HepG2 (cell line): ENCODE data around the gene PITHD1. TPM values are rescaled to one million over a fixed set of nuclear protein-coding genes. Genes with fewer than 3 reads are reported as not detected.

Source experiments
- BORCS8-MEF2B ChIP-seq: sonication (generic); formaldehyde crosslinking; IDR thresholded peaks from 2 replicates; pipeline ENCODE4 v1.8.0; 2022; ENCODE audit warnings: mild to moderate bottlenecking, missing genetic modification reagents
- DRAP1 ChIP-seq: IDR thresholded peaks from 2 replicates; pipeline ENCODE4 v1.6.1; 2016; ENCODE audit warnings: missing genetic modification reagents, missing compliant biosample characterization
- ELF3 ChIP-seq: IDR thresholded peaks from 2 replicates; pipeline ENCODE4 v1.6.1; 2016; ENCODE audit warnings: missing genetic modification reagents, missing compliant biosample characterization
- HMG20B ChIP-seq: conservative IDR thresholded peaks from 2 replicates; pipeline ENCODE4 v1.6.1; 2016; ENCODE audit warnings: missing genetic modification reagents, missing compliant biosample characterization
- HOXA3 ChIP-seq: sonication (generic); formaldehyde crosslinking; IDR thresholded peaks from 2 replicates; pipeline ENCODE4 v1.5.0; 2020; ENCODE audit warnings: missing genetic modification reagents
- KDM2A ChIP-seq: sonication (generic); formaldehyde crosslinking; IDR thresholded peaks from 2 replicates; pipeline ENCODE4 v1.4.0; 2020; ENCODE audit warnings: low read depth, missing genetic modification reagents, borderline replicate concordance
- NONO ChIP-seq, 2 experiments: fragments of 450-650 bp in 1 of 2; sonication (generic) in 1 of 2; formaldehyde crosslinking in 1 of 2; IDR thresholded peaks in 1 of 2; conservative IDR thresholded peaks in 1 of 2; 2 replicates each; pipeline versions ENCODE4 v1.6.1 to v1.8.0; 2017 to 2022; ENCODE audit warnings: mild to moderate bottlenecking in 1 of 2, missing genetic modification reagents in 1 of 2, moderate library complexity in 1 of 2
- NR3C1 ChIP-seq: sonication (generic); formaldehyde crosslinking; IDR thresholded peaks from 2 replicates; pipeline ENCODE4 v1.4.0; 2020; ENCODE audit warnings: missing genetic modification reagents
- RBM22 ChIP-seq: fragments of 200-400 bp; formaldehyde crosslinking; optimal IDR thresholded peaks from 2 replicates; pipeline ENCODE3; 2017; ENCODE audit warnings: mild to moderate bottlenecking, low read length, moderate library complexity
- RFX1 ChIP-seq: fragments of 450-650 bp; IDR thresholded peaks from 2 replicates; pipeline ENCODE4 v1.6.1; 2017
- SMAD9 ChIP-seq: sonication (generic); formaldehyde crosslinking; IDR thresholded peaks from 2 replicates; pipeline ENCODE4 v1.5.1; 2020; ENCODE audit warnings: mild to moderate bottlenecking, missing genetic modification reagents
- SRF ChIP-seq: IDR thresholded peaks from 2 replicates; pipeline ENCODE4 v1.6.1; 2011; ENCODE audit warnings: mild to moderate bottlenecking, low read depth, low read length, moderate library complexity
- SRSF4 ChIP-seq: fragments of 200-400 bp; formaldehyde crosslinking; IDR thresholded peaks from one replicate; pipeline ENCODE4 v1.6.1; 2018; ENCODE audit warnings: mild to moderate bottlenecking, low read depth, low read length, moderate library complexity; ENCODE audit not compliant: poor library complexity, severe bottlenecking
- TFE3 ChIP-seq: IDR thresholded peaks from 2 replicates; pipeline ENCODE4 v1.6.1; 2016
- THAP8 ChIP-seq: sonication (generic); formaldehyde crosslinking; IDR thresholded peaks from 2 replicates; pipeline ENCODE4 v1.5.1; 2020; ENCODE audit warnings: missing genetic modification reagents, mild to moderate bottlenecking, borderline replicate concordance
- ZBTB1 ChIP-seq: sonication (generic); formaldehyde crosslinking; IDR thresholded peaks from 2 replicates; pipeline ENCODE4 v1.4.0; 2020; ENCODE audit warnings: missing genetic modification reagents, borderline replicate concordance
- ZBTB2 ChIP-seq: sonication (generic); formaldehyde crosslinking; IDR thresholded peaks from 2 replicates; pipeline ENCODE4 v1.8.0; 2022; ENCODE audit warnings: low read depth, missing genetic modification reagents
- ZMAT5 ChIP-seq: sonication (generic); formaldehyde crosslinking; IDR thresholded peaks from 2 replicates; pipeline ENCODE4 v1.5.0; 2020; ENCODE audit warnings: mild to moderate bottlenecking, low read depth, missing genetic modification reagents, borderline replicate concordance
- ZNF253 ChIP-seq: sonication (generic); formaldehyde crosslinking; IDR thresholded peaks from 2 replicates; pipeline ENCODE4 v1.8.0; 2022; ENCODE audit warnings: mild to moderate bottlenecking, missing genetic modification reagents, borderline replicate concordance
- ZNF260 ChIP-seq: sonication (generic); formaldehyde crosslinking; IDR thresholded peaks from 2 replicates; pipeline ENCODE4 v1.4.0; 2020; ENCODE audit warnings: missing genetic modification reagents, low read depth, mild to moderate bottlenecking, borderline replicate concordance
- ZNF530 ChIP-seq: sonication (generic); formaldehyde crosslinking; IDR thresholded peaks from 2 replicates; pipeline ENCODE4 v1.5.0; 2020; ENCODE audit warnings: low read depth, mild to moderate bottlenecking, missing genetic modification reagents
- ZNF552 ChIP-seq: sonication (generic); formaldehyde crosslinking; IDR thresholded peaks from 2 replicates; pipeline ENCODE4 v1.9.0; 2022; ENCODE audit warnings: missing genetic modification reagents, mild to moderate bottlenecking, borderline replicate concordance
- ZNF569 ChIP-seq: sonication (generic); formaldehyde crosslinking; IDR thresholded peaks from 2 replicates; pipeline ENCODE4 v1.5.0; 2020; ENCODE audit warnings: mild to moderate bottlenecking, missing genetic modification reagents, moderate library complexity, borderline replicate concordance
- ZNF749 ChIP-seq: sonication (generic); formaldehyde crosslinking; IDR thresholded peaks from 2 replicates; pipeline ENCODE4 v1.8.0; 2022; ENCODE audit warnings: mild to moderate bottlenecking, missing genetic modification reagents, moderate library complexity, borderline replicate concordance
- ZNF761 ChIP-seq: sonication (generic); formaldehyde crosslinking; conservative IDR thresholded peaks from 2 replicates; pipeline ENCODE4 v1.4.0; 2020; ENCODE audit warnings: mild to moderate bottlenecking, missing genetic modification reagents
- ZNF792 ChIP-seq: IDR thresholded peaks from 2 replicates; pipeline ENCODE4 v1.6.1; 2016
- polyA plus RNA-seq, 8 experiments: library from polyadenylated mRNA; depleted of rRNA in 3 of 8; stranded (reverse) in 7 of 8; unstranded in 1 of 8; fragments of >200 nt; fragmentation: Illumina TruSeq in 4 of 8; extraction: Trizol in 4 of 8; gene quantifications; 2 replicates each; pipeline versions ENCODE4 v1.2.1 to v1.2.3, GENCODE V29; 2011 to 2016; ENCODE audit warnings: low read depth in 4 of 8, missing spikeins in 1 of 8, mixed read lengths in 1 of 8; ENCODE audit not compliant: insufficient read depth in 1 of 8
- total RNA-seq, 5 experiments: library from RNA; depleted of rRNA; stranded (reverse); fragments of >200 nt; fragmentation: Illumina TruSeq; extraction: Trizol; gene quantifications; 2 replicates each; pipeline ENCODE4 v1.2.3, GENCODE V29; 2016; ENCODE audit warnings: low read depth in 1 of 5

PITHD1 gene
- total and polyA plus RNA-seq, 2 of the 13 experiments (the other 11 are each of a cell fraction or from before 2014, with no cell fraction given), result 28.0 to 37.3 TPM

- peak; percentile 12; the same call in 1 of the 2 replicates for TF ChIP-seq ELF3
- TF ChIP-seq ZNF569 (CRISPR knock-in tag), result no peak
- TF ChIP-seq ZNF552 (CRISPR knock-in tag), result peak; percentile 50; the same call in 1 of the 2 replicates
- no peak for TF ChIP-seq NONO (IDR thresholded peaks at IDR 0.05)
- TF ChIP-seq NONO (CRISPR knock-in tag; conservative IDR thresholded peaks at IDR 0.05), result peak; percentile 51
- peak; percentile 67; the same call in 1 of the 2 replicates for TF ChIP-seq ZNF749
- TF ChIP-seq ZNF761 (CRISPR knock-in tag), result 0 out of 2 replicates have a peak, but pooled peaks have one; percentile 4
- peak; percentile 81 for TF ChIP-seq DRAP1 (CRISPR knock-in tag)
- TF ChIP-seq TFE3 (CRISPR knock-in tag), result no peak; the same call in 1 of the 2 replicates
- TF ChIP-seq HOXA3 (CRISPR knock-in tag), result peak; percentile 75
- no peak for TF ChIP-seq THAP8 (CRISPR knock-in tag)
- 0 out of 2 replicates have a peak, but pooled peaks have one; percentile 58 for TF ChIP-seq ZBTB2 (CRISPR knock-in tag)
- no peak for TF ChIP-seq HMG20B
- no peak for TF ChIP-seq SRSF4
- TF ChIP-seq BORCS8-MEF2B (CRISPR knock-in tag), result peak; percentile 80; the same call in 1 of the 2 replicates
- TF ChIP-seq KDM2A (CRISPR knock-in tag), result peak; percentile 83
- no peak for TF ChIP-seq NR3C1
- no peak for TF ChIP-seq ZNF530 (CRISPR knock-in tag)
- no peak for TF ChIP-seq ZMAT5 (CRISPR knock-in tag)
- TF ChIP-seq SMAD9, result no peak
- TF ChIP-seq ZNF253, result no peak
- peak; percentile 23; the same call in 1 of the 2 replicates for TF ChIP-seq ZNF792 (CRISPR knock-in tag)
- TF ChIP-seq RBM22, result peak; percentile 75
- TF ChIP-seq SRF, result no peak
- no peak for TF ChIP-seq RFX1
- TF ChIP-seq ZNF260 (CRISPR knock-in tag), result no peak
- TF ChIP-seq ZBTB1 (CRISPR knock-in tag), result no peak
Measured at GRCh38 chr1:23777979-23778814, at the start of gene PITHD1 (continued).
